Mucosa of descending colon (tissue), 3 donors: ENCODE measurements around the gene RDH5. TPM values are rescaled to one million over a fixed set of nuclear protein-coding genes. Genes with fewer than 3 reads are reported as not detected.

Experiments
- ATAC-seq: fragments of 200-7000 bp; cut with Tn5 transposase; one replicate; pipeline ENCODE4 v1.9.1; 2020; ENCODE audit warnings: mild to moderate bottlenecking, moderate library complexity
- DNase-seq, 3 donors: peaks; one replicate each; pipeline ENCODE4 v3.0.0-alpha.2; 2020
- H3K36me3 ChIP-seq: fragments of 200-600 bp; one replicate; pipeline ENCODE4 v1.8.0; 2021; ENCODE audit warnings: low read depth, mild to moderate bottlenecking
- H3K4me1 ChIP-seq: fragments of 200-600 bp; one replicate; pipeline ENCODE4 v1.8.0; 2021; ENCODE audit warnings: low read depth, mild to moderate bottlenecking
- H3K4me3 ChIP-seq: fragments of 200-600 bp; one replicate; pipeline ENCODE4 v1.8.0; 2021; ENCODE audit warnings: mild to moderate bottlenecking
- H3K9me3 ChIP-seq: fragments of 200-600 bp; one replicate; pipeline ENCODE4 v1.8.0; 2021; ENCODE audit warnings: mild to moderate bottlenecking
- intact Hi-C, 2 donors: fragments of 100-400 bp; cut with DNase I in 1 of 2; cut with micrococcal nuclease in 1 of 2; formaldehyde crosslinking; loops; one replicate each; pipeline versions ENCODE4 v1.11.0 to v1.11.1; 2022; cut with DNase I, micrococcal nuclease
- total RNA-seq, 3 donors: library from RNA; stranded (reverse); fragmentation: NEBNext Ultra II Directional in 2 of 3; extraction: Animal tissue kit (Norgen Biotek cat#: 25700) in 2 of 3; gene quantifications; one replicate each; pipeline versions ENCODE4 v1.2.1 to v1.2.4, GENCODE V29; 2021 to 2023
- TF ChIP-seq, protein P1 (sequence below): fragments of 200-600 bp; IDR thresholded peaks from one replicate; pipeline ENCODE4 v1.8.0; 2022; ENCODE audit warnings: antibody characterized with exemption, mild to moderate bottlenecking
- donor health status: DM: no; HTN: no; CAD: no; lungs with moderate emphysema.
- donor health status: DM: no; HTN: no; CAD: no.
- donor health status: DM: no; HTN: yes; CAD: no.

The RDH5 gene
- total RNA-seq, 3 donors from 2014 or later: 21.5 to 48.1 (median 35.8) TPM

DNA sequence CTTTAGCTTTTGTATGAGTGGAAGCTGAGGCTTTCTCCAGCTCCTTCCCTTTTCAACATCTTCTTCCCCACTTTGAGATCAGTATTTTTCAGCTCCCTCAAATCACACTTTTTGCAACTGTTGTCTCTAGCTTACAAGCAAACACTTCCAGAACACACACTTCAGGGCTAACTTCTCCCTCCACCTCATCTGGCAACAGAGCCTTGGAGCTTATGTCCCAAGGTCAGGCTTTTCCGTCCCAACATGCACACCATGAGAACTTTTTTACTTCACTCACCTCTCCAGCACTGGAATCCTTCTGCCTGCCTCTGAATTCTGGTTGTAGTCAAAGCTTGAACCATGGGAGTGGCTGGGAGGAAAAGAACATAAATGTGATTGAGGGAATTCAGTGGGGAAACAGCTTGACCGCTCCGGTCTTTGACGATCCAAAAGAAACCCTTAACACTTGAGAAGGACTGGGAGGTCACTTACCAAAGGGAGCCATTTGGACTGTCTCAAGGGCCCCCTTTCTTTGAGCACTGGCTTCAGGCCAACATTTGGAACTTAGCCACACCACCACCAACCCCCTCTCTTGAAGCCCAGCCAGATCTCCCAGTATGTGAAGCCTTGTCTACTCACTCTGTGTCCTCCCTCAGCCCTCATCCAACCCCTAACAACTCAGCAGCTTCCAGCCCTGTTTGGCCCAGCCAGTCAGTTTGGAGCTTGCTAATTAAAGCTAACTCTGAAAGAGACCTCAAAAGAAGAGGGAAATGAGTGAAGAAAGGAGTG lies 8.2 kb upstream of the RDH5 start:
- no peak overlapping the region for H3K4me3 ChIP-seq
- no peaks in the 10 kb centered on the region for H3K36me3 ChIP-seq
- DNase-seq (peak in 1 of 3 donors; percentile 7), ATAC-seq (no peak)
- peaks cover 26% of the 10 kb centered on the region for H3K4me1 ChIP-seq
- intact Hi-C loops: no loop called here
- TF ChIP-seq, protein P1, sequence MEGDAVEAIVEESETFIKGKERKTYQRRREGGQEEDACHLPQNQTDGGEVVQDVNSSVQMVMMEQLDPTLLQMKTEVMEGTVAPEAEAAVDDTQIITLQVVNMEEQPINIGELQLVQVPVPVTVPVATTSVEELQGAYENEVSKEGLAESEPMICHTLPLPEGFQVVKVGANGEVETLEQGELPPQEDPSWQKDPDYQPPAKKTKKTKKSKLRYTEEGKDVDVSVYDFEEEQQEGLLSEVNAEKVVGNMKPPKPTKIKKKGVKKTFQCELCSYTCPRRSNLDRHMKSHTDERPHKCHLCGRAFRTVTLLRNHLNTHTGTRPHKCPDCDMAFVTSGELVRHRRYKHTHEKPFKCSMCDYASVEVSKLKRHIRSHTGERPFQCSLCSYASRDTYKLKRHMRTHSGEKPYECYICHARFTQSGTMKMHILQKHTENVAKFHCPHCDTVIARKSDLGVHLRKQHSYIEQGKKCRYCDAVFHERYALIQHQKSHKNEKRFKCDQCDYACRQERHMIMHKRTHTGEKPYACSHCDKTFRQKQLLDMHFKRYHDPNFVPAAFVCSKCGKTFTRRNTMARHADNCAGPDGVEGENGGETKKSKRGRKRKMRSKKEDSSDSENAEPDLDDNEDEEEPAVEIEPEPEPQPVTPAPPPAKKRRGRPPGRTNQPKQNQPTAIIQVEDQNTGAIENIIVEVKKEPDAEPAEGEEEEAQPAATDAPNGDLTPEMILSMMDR: no peak
- no peaks in the 10 kb centered on the region for H3K9me3 ChIP-seq

DNA sequence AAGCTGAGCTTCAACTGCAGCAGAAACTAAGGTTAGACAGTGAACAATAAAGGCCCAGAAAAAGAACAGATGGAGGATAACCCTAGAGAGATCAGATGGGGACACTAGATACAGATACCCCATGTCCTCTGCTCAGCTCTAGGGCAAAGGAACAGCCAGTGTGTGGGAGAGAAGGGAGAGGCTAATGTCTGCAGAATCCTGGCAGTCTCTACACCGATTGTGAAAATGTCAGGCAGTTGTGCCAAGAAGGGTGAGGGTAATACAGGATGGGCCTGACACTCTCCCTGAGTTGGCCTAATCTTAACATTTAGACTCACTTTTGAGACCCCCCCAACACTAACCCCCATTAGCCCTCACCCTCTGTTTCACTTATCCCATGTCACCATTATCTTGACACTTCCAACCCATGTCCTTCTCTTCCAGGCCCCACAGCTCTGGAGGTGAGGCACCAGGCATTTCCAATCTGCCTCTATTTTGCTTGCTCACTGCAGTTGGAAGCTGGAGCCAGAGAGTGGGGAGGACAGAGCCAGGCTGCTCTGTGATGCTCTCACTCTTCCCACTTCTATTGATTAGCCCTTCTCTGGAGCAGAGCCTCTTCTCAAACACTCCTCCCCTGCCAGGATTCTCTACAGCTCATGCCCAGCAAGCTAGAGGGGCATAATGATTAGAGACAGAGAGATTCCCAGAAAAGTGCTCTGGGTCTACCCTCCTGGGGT lies 7.3 kb upstream of the RDH5 start:
- ATAC-seq (no peak), DNase-seq (no peak)
- no peaks in the 10 kb centered on the region for H3K36me3 ChIP-seq
- intact Hi-C loops: no loop called here
- peaks cover 28% of the 10 kb centered on the region for H3K4me1 ChIP-seq
- no peaks in the 10 kb centered on the region for H3K9me3 ChIP-seq
- TF ChIP-seq, protein P1: no peak
- H3K4me3 ChIP-seq: no peak overlapping the region

DNA sequence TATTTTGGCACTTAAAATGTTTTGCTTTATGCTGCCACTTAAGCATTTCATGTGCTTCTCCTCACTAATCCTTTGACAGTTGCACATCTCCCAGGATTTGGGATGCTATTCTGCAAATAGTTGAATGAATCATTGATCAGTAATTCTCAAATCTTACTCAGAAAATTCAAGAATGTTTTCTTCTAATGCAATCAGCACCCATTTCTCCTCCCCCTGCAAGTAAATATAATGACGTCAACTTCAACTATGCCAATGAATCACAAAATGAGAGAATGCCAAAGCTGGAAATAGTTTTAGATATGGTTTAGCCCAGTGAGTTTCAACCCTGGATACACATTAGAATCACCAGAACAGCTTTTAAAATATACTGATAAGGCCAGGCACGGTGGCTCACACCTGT lies 6.5 kb upstream of the RDH5 start:
- TF ChIP-seq, protein P1: no peak
- no peaks in the 10 kb centered on the region for H3K36me3 ChIP-seq
- ATAC-seq: no peak
- intact Hi-C loops: no loop called here
- DNase-seq: peak in 1 of 3 donors; percentile 9
- peaks cover 24% of the 10 kb centered on the region for H3K4me1 ChIP-seq
- H3K9me3 ChIP-seq: no peaks in the 10 kb centered on the region
- H3K4me3 ChIP-seq: no peak overlapping the region

DNA sequence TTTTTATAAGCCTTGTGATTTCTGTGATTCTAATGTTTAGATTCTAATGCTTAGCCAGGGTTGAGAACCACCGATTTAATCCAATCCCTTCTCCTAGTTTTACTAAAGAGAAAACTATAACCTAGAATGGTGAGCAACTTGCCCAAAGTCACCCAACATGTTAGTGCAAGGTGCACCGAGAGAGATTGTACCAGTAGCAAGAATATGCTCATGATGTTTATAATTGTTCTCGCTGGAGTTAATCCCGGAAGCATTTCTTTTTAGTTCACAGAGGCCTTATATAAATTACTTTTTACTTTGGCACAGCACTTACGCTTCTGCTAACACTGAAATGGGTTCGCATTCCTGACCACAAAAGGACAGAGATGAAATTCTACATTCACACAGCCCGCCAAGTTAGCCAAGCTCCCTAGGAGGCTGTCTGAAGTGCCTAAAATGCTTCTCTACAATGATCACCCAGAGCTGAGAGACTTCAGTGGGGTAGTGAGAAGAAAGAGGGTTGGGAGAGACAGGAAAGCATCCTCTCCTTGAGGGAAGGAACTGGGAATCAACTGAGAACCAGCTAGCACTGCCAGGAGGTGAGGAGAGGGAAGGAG lies 4.9 kb upstream of the RDH5 start:
- no peaks in the 10 kb centered on the region for H3K9me3 ChIP-seq
- H3K4me3 ChIP-seq: no peak overlapping the region
- DNase-seq: no peak
- ATAC-seq: no peak
- TF ChIP-seq, protein P1: no peak
- intact Hi-C loops: no loop called here
- peaks cover 38% of the 10 kb centered on the region for H3K4me1 ChIP-seq
- H3K36me3 ChIP-seq: no peaks in the 10 kb centered on the region

DNA sequence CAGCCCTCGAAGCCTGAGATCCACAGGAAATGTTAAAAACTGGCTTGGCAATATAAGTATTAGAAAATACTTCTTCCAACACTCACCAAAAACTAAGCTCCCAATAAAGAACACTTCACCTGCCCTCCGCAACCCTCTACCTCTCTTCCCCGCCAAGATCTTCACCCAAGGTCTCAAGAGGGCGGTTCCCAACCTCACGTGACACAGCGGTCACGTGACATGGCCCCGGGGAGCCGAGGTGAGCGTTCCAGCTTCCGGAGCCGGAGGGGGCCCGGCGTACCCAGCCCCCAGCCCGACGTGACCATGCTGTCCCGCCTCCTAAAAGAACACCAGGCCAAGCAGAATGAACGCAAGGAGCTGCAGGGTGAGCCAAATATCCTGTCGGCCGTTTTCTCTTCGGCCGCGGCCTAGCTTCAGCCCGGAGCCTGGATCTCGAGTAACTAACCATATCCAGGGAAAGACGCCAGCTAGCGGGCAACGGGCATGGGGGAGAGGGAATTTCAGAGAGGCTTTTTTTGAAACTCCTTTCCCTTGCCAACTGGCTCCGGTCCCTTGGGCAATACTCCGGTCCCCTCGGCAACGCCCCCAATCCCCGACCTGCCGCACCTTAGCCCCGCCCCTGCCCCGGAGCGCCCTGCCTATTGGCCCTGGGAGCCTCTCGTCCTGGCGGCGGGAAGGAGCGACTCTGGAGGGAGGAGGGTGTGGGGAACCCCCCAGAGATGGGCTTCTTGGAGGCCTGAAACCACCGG lies 4.2 kb upstream of the RDH5 start, which contains the start of gene BLOC1S1:
TSS of gene BLOC1S1 (plus strand) at position 214 of the 749 bp plus-strand sequence. CDS start at position 220, 6 bp downstream.
- ATAC-seq (peak; percentile 80), DNase-seq (peak; percentile 96 to 97 (median 96))
- TF ChIP-seq, protein P1: no peak

More for the DNA sequence above, 4.2 kb upstream of the RDH5 start, which contains the start of gene BLOC1S1:
- Histone ChIP-seq H3K4me3 (peak within 1 kb of the TSS; percentile 87), H3K36me3 (no peaks in the 10 kb centered on the region), H3K4me1 (peaks cover 44% of the 10 kb centered on the region), H3K9me3 (no peaks in the 10 kb centered on the region)
- intact Hi-C loops: no loop called here
